GM23248 (cell line): ENCODE measurements around the gene CCNE1.

Experiments
- EZH2 ChIP-seq: fragments of 200-600 bp; sonication (generic); IDR thresholded peaks from 2 replicates; pipeline ENCODE4 v1.6.1; 2018; ENCODE audit warnings: antibody characterized with exemption, mild to moderate bottlenecking; ENCODE audit not compliant: insufficient read depth, poor library complexity, severe bottlenecking
- EZH2phosphoT487 ChIP-seq: fragments of 200-600 bp; sonication (generic); IDR thresholded peaks from 2 replicates; pipeline ENCODE4 v1.6.1; 2018; ENCODE audit warnings: antibody characterized with exemption, moderate library complexity, mild to moderate bottlenecking, low read depth; ENCODE audit not compliant: insufficient read depth

DNA sequence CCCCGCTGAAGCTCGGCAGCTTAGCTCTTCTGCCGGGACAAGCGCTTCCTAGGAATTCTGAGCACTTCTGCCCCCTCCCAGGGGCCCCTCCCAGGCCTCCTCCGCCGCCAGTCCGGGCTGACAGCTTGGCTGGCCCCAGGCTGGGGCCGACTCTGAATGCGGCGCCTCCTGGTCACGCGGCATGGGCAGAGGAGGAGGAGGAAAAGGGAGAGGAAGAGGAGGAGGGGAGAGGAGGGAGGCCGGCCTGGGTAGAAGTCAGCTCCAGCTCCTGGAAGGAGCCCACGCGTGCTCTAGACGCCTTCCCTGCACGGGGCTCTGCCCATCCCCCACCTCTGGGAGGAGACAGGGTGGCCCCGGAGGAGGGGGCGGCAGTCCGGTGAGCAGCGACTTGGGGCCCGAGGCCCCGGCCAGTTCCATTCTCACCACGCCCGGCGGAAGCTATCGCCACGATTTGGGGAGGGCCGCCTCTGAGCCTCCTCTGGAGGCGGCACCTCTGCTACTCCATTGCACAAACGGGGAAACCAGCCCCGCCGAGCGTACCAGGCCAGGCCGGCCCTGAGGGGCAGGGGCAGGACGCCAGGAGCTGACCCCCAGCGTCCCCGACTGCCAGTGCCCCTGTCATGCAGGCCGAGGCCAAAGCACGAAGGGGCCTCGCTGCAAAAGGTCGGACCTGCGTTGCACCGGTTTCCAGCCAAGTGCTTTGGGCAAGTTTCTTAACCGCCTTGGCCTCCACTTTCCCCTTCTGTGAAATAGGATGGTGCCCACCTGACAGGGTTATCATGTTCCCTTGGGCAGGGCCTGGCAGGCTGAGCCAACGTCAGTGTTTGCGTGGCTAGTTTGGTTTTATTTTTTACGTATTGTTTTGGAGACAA, 31.6 kb downstream of the CCNE1 start:
- no peak for TF ChIP-seq EZH2
- TF ChIP-seq EZH2phosphoT487 = no peak
